NCI-H2107 treated with DMSO at 0.1 percent for 48 hours (cell line): ENCODE results near the gene SNRPA1.
"Not testable (repeated sequence)": the region's sequence is repeated elsewhere in the genome, so short reads cannot be mapped to it uniquely, and the experiment has no call there.

Source experiments
- DNase-seq: peaks from one replicate; lab custom pipeline; 2025; ENCODE audit not compliant: unreplicated experiment; lab: John Stamatoyannopoulos, UW

SNRPA1 gene

GRCh38 chr15:101294731-101295606 lies at the start of gene SNRPA1:
Gene SNRPA1 (minus strand): TSS chr15:101295248. CDS start chr15:101295178, 70 bp downstream.
- peak; percentile 39 for DNase-seq

- DNase-seq, result no peak
Observed at GRCh38 chr15:101342056-101342455, 47.0 kb upstream of the SNRPA1 start.

- DNase-seq, result no peak
Observed at GRCh38 chr15:101338502-101339057, 43.5 kb upstream of the SNRPA1 start.

GRCh38 chr15:101337976-101338375 lies 42.9 kb upstream of the SNRPA1 start:
- DNase-seq, result no peak

- not testable (repeated sequence) for DNase-seq
Observed at GRCh38 chr15:101333907-101334789, 39.1 kb upstream of the SNRPA1 start.

- no peak for DNase-seq
Observed at GRCh38 chr15:101332061-101332467, 37.0 kb upstream of the SNRPA1 start.

GRCh38 chr15:101329867-101330380 lies 34.9 kb upstream of the SNRPA1 start:
- no peak for DNase-seq

- no peak for DNase-seq
Observed at GRCh38 chr15:101329309-101329863, 34.3 kb upstream of the SNRPA1 start.

GRCh38 chr15:101328001-101328400 lies 33.0 kb upstream of the SNRPA1 start:
- DNase-seq, result no peak

- DNase-seq, result no peak
Observed at GRCh38 chr15:101327147-101327740, 32.2 kb upstream of the SNRPA1 start.

- DNase-seq, result no peak
Observed at GRCh38 chr15:101326462-101327146, 31.6 kb upstream of the SNRPA1 start.

GRCh38 chr15:101326026-101326315 lies 30.9 kb upstream of the SNRPA1 start:
- no peak for DNase-seq

GRCh38 chr15:101325263-101326025 lies 30.4 kb upstream of the SNRPA1 start:
- DNase-seq, result no peak

- no peak for DNase-seq
Observed at GRCh38 chr15:101324524-101325177, 29.6 kb upstream of the SNRPA1 start.

- DNase-seq, result no peak
Observed at GRCh38 chr15:101323793-101324523, 28.9 kb upstream of the SNRPA1 start.

- no peak for DNase-seq
Observed at GRCh38 chr15:101322854-101323477, 27.9 kb upstream of the SNRPA1 start.

GRCh38 chr15:101322016-101322695 lies 27.1 kb upstream of the SNRPA1 start:
- DNase-seq, result no peak
